Brain microvascular endothelial cell (primary cell): ENCODE results near the gene TXNRD2.

ENCODE experiments used
- DNase-seq: peaks from one replicate; pipeline ENCODE4 v3.0.0-alpha.2; 2020
- H3K27ac ChIP-seq: fragments of 250-450 bp; sonication (Bioruptor Pico); 2 replicates; pipeline ENCODE4 v1.5.1; 2020; ENCODE audit warnings: mild to moderate bottlenecking, moderate library complexity
- H3K27me3 ChIP-seq: fragments of 250-450 bp; sonication (Bioruptor Pico); replicated peaks from 2 replicates; pipeline ENCODE4 v1.5.1; 2020; ENCODE audit warnings: mild to moderate bottlenecking
- H3K36me3 ChIP-seq: fragments of 250-450 bp; sonication (Bioruptor Pico); replicated peaks from 2 replicates; pipeline ENCODE4 v1.5.1; 2020; ENCODE audit warnings: mild to moderate bottlenecking
- H3K4me3 ChIP-seq: 2 replicates; pipeline ENCODE4 v1.5.1; 2011; ENCODE audit warnings: low read depth, mild to moderate bottlenecking, control low read depth, low read length, moderate library complexity
- CTCF ChIP-seq: IDR thresholded peaks from 2 replicates; pipeline ENCODE4 v1.5.1; 2011; ENCODE audit warnings: low read depth, mild to moderate bottlenecking, moderate library complexity, low read length, control low read depth, inconsistent platforms; ENCODE audit errors: missing control alignments
- in situ Hi-C: cut with HindIII; loops from 2 replicates; pipeline ENCODE4 v1.10.0; 2017; ENCODE audit warnings: low sequenced_read_pairs, low pct_ligation_motif_present

Gene TXNRD2

GRCh38 chr22:19853058-19853878, 88.3 kb downstream of the TXNRD2 start:
- H3K27ac ChIP-seq, result no peak overlapping the region
- TF ChIP-seq CTCF, result no peak
- H3K36me3 ChIP-seq, result peaks cover 25% of the 10 kb centered on the region
- DNase-seq, result no peak
- no peaks in the 10 kb centered on the region for H3K27me3 ChIP-seq
- in situ Hi-C loops, result no loop called here
- peak overlapping the region; percentile 90 for H3K4me3 ChIP-seq

GRCh38 chr22:19852177-19852781, 89.3 kb downstream of the TXNRD2 start:
- no peak for DNase-seq
- Histone ChIP-seq H3K36me3 (peaks cover 25% of the 10 kb centered on the region), H3K27ac (no peak overlapping the region), H3K27me3 (no peaks in the 10 kb centered on the region), H3K4me3 (no peak overlapping the region)
- in situ Hi-C loops, result no loop called here
- TF ChIP-seq CTCF, result no peak

GRCh38 chr22:19851291-19852176, 90.1 kb downstream of the TXNRD2 start:
- Histone ChIP-seq H3K36me3 (peaks cover 31% of the 10 kb centered on the region), H3K27ac (no peak overlapping the region), H3K4me3 (no peak overlapping the region), H3K27me3 (no peaks in the 10 kb centered on the region)
- no peak for DNase-seq
- in situ Hi-C loops, result no loop called here
- TF ChIP-seq CTCF, result no peak

GRCh38 chr22:19850763-19851109, 90.9 kb downstream of the TXNRD2 start:
- Histone ChIP-seq H3K4me3 (no peak overlapping the region), H3K36me3 (peaks cover 31% of the 10 kb centered on the region), H3K27me3 (no peaks in the 10 kb centered on the region), H3K27ac (no peak overlapping the region)
- in situ Hi-C loops, result no loop called here
- no peak for TF ChIP-seq CTCF
- no peak for DNase-seq

- Histone ChIP-seq H3K4me3 (no peak overlapping the region), H3K27me3 (no peaks in the 10 kb centered on the region), H3K27ac (no peak overlapping the region), H3K36me3 (peaks cover 31% of the 10 kb centered on the region)
- no peak for TF ChIP-seq CTCF
- no peak for DNase-seq
- in situ Hi-C loops, result no loop called here
These were observed 91.5 kb downstream of the TXNRD2 start for GRCh38 chr22:19849835-19850762.
